Measurements from ENCODE around the gene CHEK2.

CHEK2 gene

GRCh38 chr22:28774378-28774777 lies 32.8 kb upstream of the CHEK2 start:
- H2AFZ ChIP-seq (ENCODE audit: low read length): no peak overlapping the region
- peaks cover under 1% of the 10 kb centered on the region; the same call in 1 of the 2 replicates for H4K20me1 ChIP-seq (ENCODE audit: insufficient read depth, low read length)
- H3K9ac ChIP-seq (ENCODE audit: low read length): no peak overlapping the region
- H3K27me3 ChIP-seq (replicated peaks; ENCODE audit: insufficient read depth, low read length): no peaks in the 10 kb centered on the region
- H3K79me2 ChIP-seq (ENCODE audit: low read length): peaks cover 64% of the 10 kb centered on the region
- peaks cover 5% of the 10 kb centered on the region; the same call in 1 of the 2 replicates for H3K36me3 ChIP-seq (replicated peaks; ENCODE audit: insufficient read depth, low read length)
- H3K4me2 ChIP-seq (ENCODE audit: low read depth, low read length): peak overlapping the region; percentile 44; the same call in 1 of the 2 replicates
- no peaks in the 10 kb centered on the region for H3K4me1 ChIP-seq (ENCODE audit: low read length)
- no peaks in the 10 kb centered on the region for H3K9me2 ChIP-seq (replicated peaks; ENCODE audit: insufficient read depth, low read length)
- H3K4me3 ChIP-seq (ENCODE audit: low read length): no peak overlapping the region
- H3F3A ChIP-seq (ENCODE audit: insufficient read depth, low read length): peaks cover 15% of the 10 kb centered on the region
- no peak overlapping the region for H3K27ac ChIP-seq (ENCODE audit: low read length)
- H3K9me3 ChIP-seq (replicated peaks; ENCODE audit: insufficient read depth, low read length): no peaks in the 10 kb centered on the region
- no peak for DNase-seq
- no peak for TF ChIP-seq EZH2 (optimal IDR thresholded peaks at IDR 0.05; ENCODE audit: low read depth, low read length)
- no peak for TF ChIP-seq CTCF (IDR thresholded peaks at IDR 0.05; ENCODE audit: low read length)
- TF ChIP-seq EZH2phosphoT487 (IDR thresholded peaks at IDR 0.05; ENCODE audit: low read length): no peak

GRCh38 chr22:28773461-28773867 lies 31.8 kb upstream of the CHEK2 start:
- peak; percentile 66 for DNase-seq

GRCh38 chr22:28772633-28773460 lies 31.2 kb upstream of the CHEK2 start, which contains the start of gene CCDC117:
Gene CCDC117 (plus strand): TSS chr22:28772695. CDS start chr22:28772850, 155 bp downstream.
- Histone ChIP-seq H3K9me2 (replicated peaks; ENCODE audit: insufficient read depth, low read length) (no peaks in the 10 kb centered on the region), H2AFZ (ENCODE audit: low read length) (peak within 1 kb of the TSS; percentile 87), H3K36me3 (replicated peaks; ENCODE audit: insufficient read depth, low read length) (peaks cover 5% of the 10 kb centered on the region; the same call in 1 of the 2 replicates), H3K4me2 (ENCODE audit: low read depth, low read length) (peak within 1 kb of the TSS; percentile 51), H3K4me3 (ENCODE audit: low read length) (peak within 1 kb of the TSS; percentile 85), H3F3A (ENCODE audit: insufficient read depth, low read length) (peaks cover 15% of the 10 kb centered on the region), H3K27ac (ENCODE audit: low read length) (peak within 1 kb of the TSS; percentile 65), H3K9me3 (replicated peaks; ENCODE audit: insufficient read depth, low read length) (no peaks in the 10 kb centered on the region), H3K27me3 (replicated peaks; ENCODE audit: insufficient read depth, low read length) (no peaks in the 10 kb centered on the region), H4K20me1 (ENCODE audit: insufficient read depth, low read length) (no peaks in the 10 kb centered on the region), H3K9ac (ENCODE audit: low read length) (peak within 1 kb of the TSS; percentile 76), H3K4me1 (ENCODE audit: low read length) (no peaks in the 10 kb centered on the region), H3K79me2 (ENCODE audit: low read length) (peaks cover 49% of the 10 kb centered on the region)
- peak; percentile 2; the same call in 1 of the 2 replicates for TF ChIP-seq CTCF (IDR thresholded peaks at IDR 0.05; ENCODE audit: low read length)
- TF ChIP-seq EZH2phosphoT487 (IDR thresholded peaks at IDR 0.05; ENCODE audit: low read length): no peak
- TF ChIP-seq EZH2 (optimal IDR thresholded peaks at IDR 0.05; ENCODE audit: low read depth, low read length): no peak
- DNase-seq: peak; percentile 95

More at GRCh38 chr22:28773461-28773867, 31.8 kb upstream of the CHEK2 start:
- Histone ChIP-seq H3F3A (ENCODE audit: insufficient read depth, low read length) (peaks cover 15% of the 10 kb centered on the region), H3K4me2 (ENCODE audit: low read depth, low read length) (peak overlapping the region; percentile 44), H3K36me3 (replicated peaks; ENCODE audit: insufficient read depth, low read length) (peaks cover 5% of the 10 kb centered on the region; the same call in 1 of the 2 replicates), H3K4me3 (ENCODE audit: low read length) (peak overlapping the region; percentile 85), H3K4me1 (ENCODE audit: low read length) (no peaks in the 10 kb centered on the region), H3K9ac (ENCODE audit: low read length) (peak overlapping the region; percentile 76), H2AFZ (ENCODE audit: low read length) (no peak overlapping the region), H3K27ac (ENCODE audit: low read length) (peak overlapping the region; percentile 61), H3K79me2 (ENCODE audit: low read length) (peaks cover 55% of the 10 kb centered on the region), H3K27me3 (replicated peaks; ENCODE audit: insufficient read depth, low read length) (no peaks in the 10 kb centered on the region), H3K9me2 (replicated peaks; ENCODE audit: insufficient read depth, low read length) (no peaks in the 10 kb centered on the region), H3K9me3 (replicated peaks; ENCODE audit: insufficient read depth, low read length) (no peaks in the 10 kb centered on the region), H4K20me1 (ENCODE audit: insufficient read depth, low read length) (no peaks in the 10 kb centered on the region)
- TF ChIP-seq EZH2phosphoT487 (IDR thresholded peaks at IDR 0.05; ENCODE audit: low read length): no peak
- TF ChIP-seq EZH2 (optimal IDR thresholded peaks at IDR 0.05; ENCODE audit: low read depth, low read length): no peak
- no peak for TF ChIP-seq CTCF (IDR thresholded peaks at IDR 0.05; ENCODE audit: low read length)
